ENCODE results near the gene MTFR1L.

The MTFR1L gene

GRCh38 chr1:25819491-25820246, at the start of gene MTFR1L:
TSS of gene MTFR1L (plus strand) at chr1:25819954. CDS start at chr1:25823105, 3,151 bp downstream.
- in situ Hi-C loops (cut with MboI; ENCODE audit: low sequenced_read_pairs) = no loop called here

GRCh38 chr1:25770541-25771220, 49.1 kb upstream of the MTFR1L start:
- in situ Hi-C loops (cut with MboI; ENCODE audit: low sequenced_read_pairs) = no loop called here

- in situ Hi-C loops (cut with MboI; ENCODE audit: low sequenced_read_pairs) = no loop called here
Measured at GRCh38 chr1:25771221-25772114, 48.3 kb upstream of the MTFR1L start.

GRCh38 chr1:25772164-25772563, 47.6 kb upstream of the MTFR1L start:
- in situ Hi-C loops (cut with MboI; ENCODE audit: low sequenced_read_pairs) = no loop called here

GRCh38 chr1:25772692-25773245, 47.0 kb upstream of the MTFR1L start:
- in situ Hi-C loops (cut with MboI; ENCODE audit: low sequenced_read_pairs) = no loop called here

GRCh38 chr1:25773441-25774125, 46.2 kb upstream of the MTFR1L start:
- in situ Hi-C loops (cut with MboI; ENCODE audit: low sequenced_read_pairs) = no loop called here

GRCh38 chr1:25774206-25774803, 45.4 kb upstream of the MTFR1L start:
- in situ Hi-C loops (cut with MboI; ENCODE audit: low sequenced_read_pairs) = no loop called here

- in situ Hi-C loops (cut with MboI; ENCODE audit: low sequenced_read_pairs) = no loop called here
Measured at GRCh38 chr1:25774921-25775771, 44.6 kb upstream of the MTFR1L start.

- in situ Hi-C loops (cut with MboI; ENCODE audit: low sequenced_read_pairs) = no loop called here
Measured at GRCh38 chr1:25779388-25779787, 40.4 kb upstream of the MTFR1L start.

GRCh38 chr1:25779894-25780293, 39.9 kb upstream of the MTFR1L start:
- in situ Hi-C loops (cut with MboI; ENCODE audit: low sequenced_read_pairs) = no loop called here

GRCh38 chr1:25780318-25781129, 39.2 kb upstream of the MTFR1L start:
- in situ Hi-C loops (cut with MboI; ENCODE audit: low sequenced_read_pairs) = no loop called here

- in situ Hi-C loops (cut with MboI; ENCODE audit: low sequenced_read_pairs) = no loop called here
Measured at GRCh38 chr1:25781130-25781433, 38.7 kb upstream of the MTFR1L start.

- in situ Hi-C loops (cut with MboI; ENCODE audit: low sequenced_read_pairs) = no loop called here
Measured at GRCh38 chr1:25782608-25783201, 37.0 kb upstream of the MTFR1L start.

- in situ Hi-C loops (cut with MboI; ENCODE audit: low sequenced_read_pairs) = no loop called here
Measured at GRCh38 chr1:25784575-25785051, 35.1 kb upstream of the MTFR1L start.

GRCh38 chr1:25785333-25786067, 34.3 kb upstream of the MTFR1L start:
- in situ Hi-C loops (cut with MboI; ENCODE audit: low sequenced_read_pairs) = no loop called here

GRCh38 chr1:25786887-25787759, 32.6 kb upstream of the MTFR1L start:
- in situ Hi-C loops (cut with MboI; ENCODE audit: low sequenced_read_pairs) = no loop called here

Measured in HL-60/S4 treated with phorbol 12-myristate 13-acetate at 8.2 ng/mL for 4 days and 3 days (cell line).